GM19025 (cell line): Measurements from ENCODE around the gene PRDM10.
A peak's percentile ranks its signal among the peaks of the same experiment; 100 is the strongest.

Source experiments
- ATAC-seq: cut with Tn5 transposase; IDR thresholded peaks from one replicate; pipeline ENCODE4 v1.9.1; 2021; ENCODE audit warnings: mild to moderate bottlenecking, low read depth, moderate library complexity; ENCODE audit not compliant: unreplicated experiment

PRDM10 gene, protein sequence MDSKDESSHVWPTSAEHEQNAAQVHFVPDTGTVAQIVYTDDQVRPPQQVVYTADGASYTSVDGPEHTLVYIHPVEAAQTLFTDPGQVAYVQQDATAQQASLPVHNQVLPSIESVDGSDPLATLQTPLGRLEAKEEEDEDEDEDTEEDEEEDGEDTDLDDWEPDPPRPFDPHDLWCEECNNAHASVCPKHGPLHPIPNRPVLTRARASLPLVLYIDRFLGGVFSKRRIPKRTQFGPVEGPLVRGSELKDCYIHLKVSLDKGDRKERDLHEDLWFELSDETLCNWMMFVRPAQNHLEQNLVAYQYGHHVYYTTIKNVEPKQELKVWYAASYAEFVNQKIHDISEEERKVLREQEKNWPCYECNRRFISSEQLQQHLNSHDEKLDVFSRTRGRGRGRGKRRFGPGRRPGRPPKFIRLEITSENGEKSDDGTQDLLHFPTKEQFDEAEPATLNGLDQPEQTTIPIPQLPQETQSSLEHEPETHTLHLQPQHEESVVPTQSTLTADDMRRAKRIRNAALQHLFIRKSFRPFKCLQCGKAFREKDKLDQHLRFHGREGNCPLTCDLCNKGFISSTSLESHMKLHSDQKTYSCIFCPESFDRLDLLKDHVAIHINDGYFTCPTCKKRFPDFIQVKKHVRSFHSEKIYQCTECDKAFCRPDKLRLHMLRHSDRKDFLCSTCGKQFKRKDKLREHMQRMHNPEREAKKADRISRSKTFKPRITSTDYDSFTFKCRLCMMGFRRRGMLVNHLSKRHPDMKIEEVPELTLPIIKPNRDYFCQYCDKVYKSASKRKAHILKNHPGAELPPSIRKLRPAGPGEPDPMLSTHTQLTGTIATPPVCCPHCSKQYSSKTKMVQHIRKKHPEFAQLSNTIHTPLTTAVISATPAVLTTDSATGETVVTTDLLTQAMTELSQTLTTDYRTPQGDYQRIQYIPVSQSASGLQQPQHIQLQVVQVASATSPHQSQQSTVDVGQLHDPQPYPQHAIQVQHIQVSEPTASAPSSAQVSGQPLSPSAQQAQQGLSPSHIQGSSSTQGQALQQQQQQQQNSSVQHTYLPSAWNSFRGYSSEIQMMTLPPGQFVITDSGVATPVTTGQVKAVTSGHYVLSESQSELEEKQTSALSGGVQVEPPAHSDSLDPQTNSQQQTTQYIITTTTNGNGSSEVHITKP

GRCh38 chr11:130002352-130002845 is at the start of gene PRDM10:
Gene PRDM10, minus strand, starts transcription at chr11:130002835. Its CDS starts 41,871 bp downstream, at chr11:129960964.
- peak; percentile 32 for ATAC-seq

GRCh38 chr11:130051082-130051481 is 48.4 kb upstream of the PRDM10 start:
- ATAC-seq, result no peak

GRCh38 chr11:130050257-130050656 is 47.6 kb upstream of the PRDM10 start:
- no peak for ATAC-seq

DNA sequence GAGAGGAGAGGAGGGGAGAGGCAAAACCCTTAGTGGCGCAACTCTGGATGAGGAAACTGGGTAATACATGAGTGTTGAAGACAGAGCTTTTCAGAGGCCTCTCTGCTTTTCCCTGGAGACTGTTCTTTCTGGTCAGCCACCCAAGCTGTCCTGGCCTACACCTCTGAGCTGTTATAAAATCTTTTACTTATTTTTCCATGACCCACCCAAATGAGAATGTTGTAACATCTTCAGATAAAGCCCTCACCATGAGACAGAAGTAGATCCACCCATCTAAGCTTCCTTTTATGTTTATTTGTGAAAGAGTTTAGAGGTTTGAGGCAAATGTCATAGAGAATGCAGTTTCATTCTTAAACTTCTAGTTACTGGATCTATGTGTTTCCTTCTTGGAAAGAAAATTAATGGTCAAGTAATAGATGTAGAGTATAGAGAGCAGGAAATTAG is 46.7 kb upstream of the PRDM10 start:
- no peak for ATAC-seq

- ATAC-seq, result no peak
These were observed 44.5 kb upstream of the PRDM10 start for GRCh38 chr11:130047141-130047540.

- ATAC-seq, result no peak
These were observed 40.9 kb upstream of the PRDM10 start for GRCh38 chr11:130043575-130043974.

DNA sequence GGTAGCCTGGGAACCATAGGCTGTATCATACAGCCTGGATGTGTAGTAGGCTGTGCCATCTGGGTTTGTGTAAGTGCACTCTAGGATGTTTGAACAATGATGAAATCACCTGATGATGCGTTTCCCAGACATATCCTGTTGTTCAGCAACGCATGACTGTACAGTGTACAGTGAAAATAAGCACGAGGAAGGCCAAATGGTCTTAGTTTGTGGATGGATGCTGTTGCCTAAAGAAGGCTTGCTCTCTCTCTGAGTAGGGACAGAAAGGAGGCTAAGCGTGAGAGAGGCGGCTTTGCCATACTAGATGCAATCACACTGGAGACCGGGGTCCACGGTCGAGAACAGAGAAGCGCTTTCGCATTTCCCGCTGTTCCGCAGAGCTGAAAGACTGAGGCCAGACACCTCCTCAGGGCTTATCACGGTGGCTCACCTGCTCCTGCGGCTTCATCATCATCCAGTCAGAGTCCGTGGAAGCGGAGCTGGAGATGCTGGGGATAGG is 39.5 kb upstream of the PRDM10 start:
- ATAC-seq, result no peak

DNA sequence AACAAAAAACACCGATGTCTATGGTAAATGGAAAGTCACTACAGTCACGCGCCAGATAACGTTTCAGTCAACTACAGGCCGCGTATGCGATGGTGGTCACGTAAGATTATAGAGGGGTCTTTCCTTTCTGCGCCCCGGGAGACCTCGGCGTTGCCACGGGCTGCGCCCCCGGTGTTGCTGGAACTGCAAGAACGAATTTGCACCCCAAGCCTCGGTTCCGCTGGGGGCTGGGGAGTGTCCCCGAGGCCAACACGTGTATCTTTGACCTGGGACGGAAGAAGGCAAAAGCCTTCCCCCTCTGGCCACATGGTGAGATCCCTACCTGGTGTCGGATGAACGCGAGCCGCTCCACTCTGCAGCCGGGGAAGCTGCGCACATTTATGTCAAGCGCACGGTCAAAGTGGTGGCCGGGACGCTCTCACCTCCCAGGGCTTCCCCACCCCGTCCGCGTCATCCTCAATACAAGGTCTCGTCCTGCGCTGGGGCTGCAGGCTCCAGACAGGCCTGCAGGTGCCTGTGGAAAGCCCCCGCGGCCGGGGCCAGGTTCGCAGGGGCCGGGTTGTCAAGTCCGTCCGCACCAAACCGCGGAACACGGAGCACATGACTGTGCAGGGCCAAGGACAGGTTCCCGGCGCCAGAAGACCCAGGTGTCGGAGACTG is 37.8 kb upstream of the PRDM10 start:
- no peak for ATAC-seq

GRCh38 chr11:130037881-130038585 is 35.4 kb upstream of the PRDM10 start:
- ATAC-seq, result no peak

DNA sequence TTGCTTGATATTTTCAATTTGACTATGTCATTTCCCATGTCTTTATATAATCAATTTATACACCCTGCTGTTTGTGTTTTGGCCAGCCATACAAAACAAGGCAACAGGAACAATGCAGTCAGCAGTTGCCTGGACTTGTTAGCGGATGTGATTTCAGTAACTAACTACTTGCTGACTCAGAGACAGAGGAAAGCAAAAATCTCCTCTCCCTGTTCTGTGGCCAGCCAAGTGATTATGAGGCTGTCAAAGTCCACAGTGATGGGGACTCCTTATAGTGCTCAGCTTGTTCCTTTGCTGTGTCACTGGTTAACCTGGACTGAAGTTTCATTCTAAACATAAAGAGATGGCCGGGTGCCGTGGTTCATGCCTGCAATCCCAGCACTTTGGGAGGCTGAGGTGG is 34.4 kb upstream of the PRDM10 start:
- no peak for ATAC-seq

GRCh38 chr11:130034236-130034635 is 31.6 kb upstream of the PRDM10 start:
- ATAC-seq, result no peak

DNA sequence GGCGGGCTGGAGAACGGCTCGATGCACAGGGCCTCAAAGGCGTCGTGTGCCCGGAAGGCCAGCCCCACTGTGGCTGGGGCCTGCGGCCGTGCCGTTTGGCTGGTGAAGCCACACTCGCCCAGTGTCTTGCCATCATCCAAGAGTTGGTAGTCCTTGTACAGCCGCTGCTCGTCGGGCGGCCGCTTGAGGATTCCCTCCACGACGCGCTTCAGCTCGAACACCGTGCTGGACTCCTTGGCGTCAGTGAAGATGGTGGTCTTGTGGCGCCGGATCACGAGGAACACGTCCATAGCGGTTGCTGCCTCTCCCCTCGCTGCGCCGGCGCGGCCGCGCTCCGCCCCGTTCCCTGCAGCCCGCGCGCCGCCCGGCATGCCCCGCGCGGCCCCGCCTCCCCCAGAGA is 30.3 kb upstream of the PRDM10 start:
- no peak for ATAC-seq

GRCh38 chr11:130031945-130032344 is 29.3 kb upstream of the PRDM10 start:
- no peak for ATAC-seq

- no peak for ATAC-seq
These were observed 28.4 kb upstream of the PRDM10 start for GRCh38 chr11:130031056-130031455.

DNA sequence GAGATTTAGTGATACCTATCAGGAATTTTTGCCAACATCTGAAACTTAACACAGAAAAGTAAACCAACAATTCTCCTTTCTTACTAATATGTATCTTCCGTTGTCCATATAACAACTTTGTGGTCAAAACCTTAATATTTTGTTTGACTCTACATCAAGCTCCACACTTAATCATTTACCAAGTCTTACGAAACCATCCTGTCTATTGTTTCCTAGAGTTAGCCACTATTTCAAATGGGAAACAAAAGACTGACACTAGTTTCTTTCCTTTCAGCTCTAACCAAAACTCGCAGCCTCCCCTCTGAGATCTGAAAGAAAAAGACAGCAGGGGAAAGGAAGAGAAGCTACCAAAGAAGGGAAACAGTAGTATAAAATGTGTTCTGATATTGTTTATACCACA is 26.5 kb upstream of the PRDM10 start:
- no peak for ATAC-seq

GRCh38 chr11:130025371-130025770 is 22.7 kb upstream of the PRDM10 start:
- no peak for ATAC-seq

- ATAC-seq, result no peak
These were observed 21.7 kb upstream of the PRDM10 start for GRCh38 chr11:130024361-130024760.

- peak; percentile 95 for ATAC-seq
These were observed 20.6 kb upstream of the PRDM10 start for GRCh38 chr11:130023204-130023603.

DNA sequence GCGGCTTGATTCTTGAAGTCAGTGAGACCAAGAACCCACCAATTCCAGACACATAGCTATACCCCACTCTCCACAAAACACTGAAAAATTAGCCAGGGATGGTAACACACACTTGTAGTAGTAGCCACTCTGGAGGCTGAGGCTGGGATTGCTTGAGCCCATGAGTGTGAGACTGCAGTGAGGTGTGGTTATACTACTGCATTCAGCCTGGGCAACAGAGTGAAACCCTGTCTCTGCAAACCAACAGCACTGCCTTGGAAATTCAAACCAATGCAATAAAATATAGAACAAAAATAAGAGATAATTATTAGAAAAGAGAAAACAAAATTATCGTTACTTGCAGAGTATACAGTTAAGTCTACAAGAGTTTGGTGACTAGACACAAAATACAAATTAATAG is 20.2 kb upstream of the PRDM10 start:
- ATAC-seq, result no peak
